NCI-H226 (cell line): ENCODE results near the gene ABCB1.
"Not testable (repeated sequence)": the region's sequence is repeated elsewhere in the genome, so short reads cannot be mapped to it uniquely, and the experiment has no call there.

Experiments
- DNase-seq: peaks from one replicate; pipeline ENCODE4 v3.0.0-alpha.2; 2015

ABCB1 gene

GRCh38 chr7:87464830-87465533, 135.7 kb downstream of the ABCB1 start:
- DNase-seq: not testable (repeated sequence)

GRCh38 chr7:87463982-87464381, 136.7 kb downstream of the ABCB1 start:
- no peak for DNase-seq

- DNase-seq: not testable (repeated sequence)
Measured at GRCh38 chr7:87460444-87460843, 140.2 kb downstream of the ABCB1 start.

- no peak for DNase-seq
Measured at GRCh38 chr7:87459941-87460340, 140.7 kb downstream of the ABCB1 start.

- DNase-seq: no peak
Measured at GRCh38 chr7:87458148-87458547, 142.5 kb downstream of the ABCB1 start.

GRCh38 chr7:87456247-87456646, 144.4 kb downstream of the ABCB1 start:
- no peak for DNase-seq
